ENCODE measurements around the gene CXorf58. TPM values are rescaled to one million over a fixed set of nuclear protein-coding genes. Genes with fewer than 3 reads are reported as not detected.
"Not testable (repeated sequence)": the region's sequence is repeated elsewhere in the genome, so short reads cannot be mapped to it uniquely, and the experiment has no call there.

The CXorf58 gene
- polyA plus RNA-seq = 0.13 TPM
- long read RNA-seq, donor 1 = 0 reads
- long read RNA-seq, donor 2 = 0 reads
- long read RNA-seq, donor 3 = 0 reads
- long read RNA-seq, donor 4 = 0 reads
- long read RNA-seq, donor 5 = 0 reads
- long read RNA-seq, donor 6 = 0 reads
- long read RNA-seq, donor 7 = 0 reads
- long read RNA-seq, donor 8 = 0 reads
- long read RNA-seq, donor 9 = 0 reads
- long read RNA-seq, donor 10 = 0 reads
- long read RNA-seq, donor 11 = 0 reads

- peak within 1 kb of the TSS; percentile 51 for H3K4me3 ChIP-seq (ENCODE audit: low read length)
- H3K27me3 ChIP-seq (ENCODE audit: control insufficient read depth, insufficient read depth, low read length) = no peaks in the 10 kb centered on the region
- no peaks in the 10 kb centered on the region for H3K9me3 ChIP-seq (ENCODE audit: control insufficient read depth, low read depth, low read length)
- H3K27ac ChIP-seq (ENCODE audit: low read length) = peak within 1 kb of the TSS; percentile 95
- peak; percentile 93 to 95 for DNase-seq
- H3K36me3 ChIP-seq (ENCODE audit: control insufficient read depth, insufficient read depth, low read length) = no peaks in the 10 kb centered on the region
- peaks cover 11% of the 10 kb centered on the region for H3K4me1 ChIP-seq (ENCODE audit: control insufficient read depth, insufficient read depth, low read length)
- no CpG with 5 or more reads among the region's 81 CpGs for WGBS (ENCODE audit: insufficient coverage, low lambda C conversion rate)
Measured at GRCh38 chrX:23907498-23908218, at the start of gene CXorf58, which contains the start of gene APOO. TSS of gene CXorf58 (plus strand) at chrX:23908006. CDS start at chrX:23910303, 2,297 bp downstream. TSS of gene APOO (minus strand) at chrX:23907938. CDS start at chrX:23907702, 236 bp downstream.

GRCh38 chrX:23859238-23859637 is 48.6 kb upstream of the CXorf58 start:
- not testable (repeated sequence) for H3K36me3 ChIP-seq (ENCODE audit: control insufficient read depth, insufficient read depth, low read length); DNase-seq; H3K4me3 ChIP-seq (ENCODE audit: low read length); H3K27me3 ChIP-seq (ENCODE audit: control insufficient read depth, insufficient read depth, low read length); H3K4me1 ChIP-seq (ENCODE audit: control insufficient read depth, insufficient read depth, low read length); H3K9me3 ChIP-seq (ENCODE audit: control insufficient read depth, low read depth, low read length); H3K27ac ChIP-seq (ENCODE audit: low read length)
- WGBS (ENCODE audit: insufficient coverage, low lambda C conversion rate) = no CpG with 5 or more reads among the region's 7 CpGs

GRCh38 chrX:23861215-23861896 is 46.5 kb upstream of the CXorf58 start:
- Histone ChIP-seq H3K36me3 (ENCODE audit: control insufficient read depth, insufficient read depth, low read length) (peaks cover 2% of the 10 kb centered on the region), H3K27me3 (ENCODE audit: control insufficient read depth, insufficient read depth, low read length) (no peaks in the 10 kb centered on the region), H3K9me3 (ENCODE audit: control insufficient read depth, low read depth, low read length) (no peaks in the 10 kb centered on the region), H3K27ac (ENCODE audit: low read length) (no peak overlapping the region), H3K4me1 (ENCODE audit: control insufficient read depth, insufficient read depth, low read length) (no peaks in the 10 kb centered on the region), H3K4me3 (ENCODE audit: low read length) (no peak overlapping the region)
- no CpG with 5 or more reads among the region's 6 CpGs for WGBS (ENCODE audit: insufficient coverage, low lambda C conversion rate)
- no peak for DNase-seq

- not testable (repeated sequence) for H3K4me1 ChIP-seq (ENCODE audit: control insufficient read depth, insufficient read depth, low read length); H3K9me3 ChIP-seq (ENCODE audit: control insufficient read depth, low read depth, low read length); DNase-seq; H3K27me3 ChIP-seq (ENCODE audit: control insufficient read depth, insufficient read depth, low read length); H3K36me3 ChIP-seq (ENCODE audit: control insufficient read depth, insufficient read depth, low read length); H3K4me3 ChIP-seq (ENCODE audit: low read length); H3K27ac ChIP-seq (ENCODE audit: low read length)
- WGBS (ENCODE audit: insufficient coverage, low lambda C conversion rate) = no CpG with 5 or more reads among the region's 2 CpGs
Measured at GRCh38 chrX:23861952-23862351, 45.9 kb upstream of the CXorf58 start.

- H3K27me3 ChIP-seq (ENCODE audit: control insufficient read depth, insufficient read depth, low read length) = no peaks in the 10 kb centered on the region
- H3K36me3 ChIP-seq (ENCODE audit: control insufficient read depth, insufficient read depth, low read length) = no peaks in the 10 kb centered on the region
- DNase-seq = peak in 1 of 2 donors; percentile 53
- WGBS (ENCODE audit: insufficient coverage, low lambda C conversion rate) = no CpG with 5 or more reads among the region's 5 CpGs
- no peaks in the 10 kb centered on the region for H3K9me3 ChIP-seq (ENCODE audit: control insufficient read depth, low read depth, low read length)
- no peak overlapping the region for H3K4me3 ChIP-seq (ENCODE audit: low read length)
- no peaks in the 10 kb centered on the region for H3K4me1 ChIP-seq (ENCODE audit: control insufficient read depth, insufficient read depth, low read length)
- peak overlapping the region; percentile 48 for H3K27ac ChIP-seq (ENCODE audit: low read length)
Measured at GRCh38 chrX:23864742-23865326, 43.0 kb upstream of the CXorf58 start.

- no CpG with 5 or more reads among the region's 2 CpGs for WGBS (ENCODE audit: insufficient coverage, low lambda C conversion rate)
- Histone ChIP-seq H3K27me3 (ENCODE audit: control insufficient read depth, insufficient read depth, low read length) (no peaks in the 10 kb centered on the region), H3K4me1 (ENCODE audit: control insufficient read depth, insufficient read depth, low read length) (no peaks in the 10 kb centered on the region), H3K9me3 (ENCODE audit: control insufficient read depth, low read depth, low read length) (no peaks in the 10 kb centered on the region), H3K4me3 (ENCODE audit: low read length) (no peak overlapping the region), H3K36me3 (ENCODE audit: control insufficient read depth, insufficient read depth, low read length) (no peaks in the 10 kb centered on the region), H3K27ac (ENCODE audit: low read length) (no peak overlapping the region)
- DNase-seq = no peak
Measured at GRCh38 chrX:23870041-23870440, 37.8 kb upstream of the CXorf58 start.

- Histone ChIP-seq H3K27ac (ENCODE audit: low read length) (no peak overlapping the region), H3K36me3 (ENCODE audit: control insufficient read depth, insufficient read depth, low read length) (no peaks in the 10 kb centered on the region), H3K4me3 (ENCODE audit: low read length) (no peak overlapping the region), H3K9me3 (ENCODE audit: control insufficient read depth, low read depth, low read length) (no peaks in the 10 kb centered on the region), H3K4me1 (ENCODE audit: control insufficient read depth, insufficient read depth, low read length) (no peaks in the 10 kb centered on the region), H3K27me3 (ENCODE audit: control insufficient read depth, insufficient read depth, low read length) (no peaks in the 10 kb centered on the region)
- DNase-seq = no peak
- WGBS (ENCODE audit: insufficient coverage, low lambda C conversion rate) = 83% methylated on average over 1 of the region's 4 CpGs
Measured at GRCh38 chrX:23871905-23872546, 35.8 kb upstream of the CXorf58 start.

- Histone ChIP-seq H3K4me3 (ENCODE audit: low read length) (no peak overlapping the region), H3K27ac (ENCODE audit: low read length) (peak overlapping the region; percentile 38), H3K4me1 (ENCODE audit: control insufficient read depth, insufficient read depth, low read length) (peaks cover 18% of the 10 kb centered on the region), H3K9me3 (ENCODE audit: control insufficient read depth, low read depth, low read length) (no peaks in the 10 kb centered on the region), H3K36me3 (ENCODE audit: control insufficient read depth, insufficient read depth, low read length) (no peaks in the 10 kb centered on the region), H3K27me3 (ENCODE audit: control insufficient read depth, insufficient read depth, low read length) (no peaks in the 10 kb centered on the region)
- no CpG with 5 or more reads among the region's 2 CpGs for WGBS (ENCODE audit: insufficient coverage, low lambda C conversion rate)
- no peak for DNase-seq
Measured at GRCh38 chrX:23879380-23880090, 28.3 kb upstream of the CXorf58 start.

GRCh38 chrX:23883737-23884354 is 24.0 kb upstream of the CXorf58 start:
- H3K27ac ChIP-seq (ENCODE audit: low read length) = peak overlapping the region; percentile 47
- H3K9me3 ChIP-seq (ENCODE audit: control insufficient read depth, low read depth, low read length) = no peaks in the 10 kb centered on the region
- H3K4me1 ChIP-seq (ENCODE audit: control insufficient read depth, insufficient read depth, low read length) = peaks cover 33% of the 10 kb centered on the region
- DNase-seq = no peak
- 60% methylated on average over 1 of the region's 9 CpGs for WGBS (ENCODE audit: insufficient coverage, low lambda C conversion rate)
- no peaks in the 10 kb centered on the region for H3K36me3 ChIP-seq (ENCODE audit: control insufficient read depth, insufficient read depth, low read length)
- H3K4me3 ChIP-seq (ENCODE audit: low read length) = no peak overlapping the region
- H3K27me3 ChIP-seq (ENCODE audit: control insufficient read depth, insufficient read depth, low read length) = no peaks in the 10 kb centered on the region
